ENCODE data around the gene RACK1.
A peak's percentile ranks its signal among the peaks of the same experiment; 100 is the strongest.

Gene RACK1

DNA sequence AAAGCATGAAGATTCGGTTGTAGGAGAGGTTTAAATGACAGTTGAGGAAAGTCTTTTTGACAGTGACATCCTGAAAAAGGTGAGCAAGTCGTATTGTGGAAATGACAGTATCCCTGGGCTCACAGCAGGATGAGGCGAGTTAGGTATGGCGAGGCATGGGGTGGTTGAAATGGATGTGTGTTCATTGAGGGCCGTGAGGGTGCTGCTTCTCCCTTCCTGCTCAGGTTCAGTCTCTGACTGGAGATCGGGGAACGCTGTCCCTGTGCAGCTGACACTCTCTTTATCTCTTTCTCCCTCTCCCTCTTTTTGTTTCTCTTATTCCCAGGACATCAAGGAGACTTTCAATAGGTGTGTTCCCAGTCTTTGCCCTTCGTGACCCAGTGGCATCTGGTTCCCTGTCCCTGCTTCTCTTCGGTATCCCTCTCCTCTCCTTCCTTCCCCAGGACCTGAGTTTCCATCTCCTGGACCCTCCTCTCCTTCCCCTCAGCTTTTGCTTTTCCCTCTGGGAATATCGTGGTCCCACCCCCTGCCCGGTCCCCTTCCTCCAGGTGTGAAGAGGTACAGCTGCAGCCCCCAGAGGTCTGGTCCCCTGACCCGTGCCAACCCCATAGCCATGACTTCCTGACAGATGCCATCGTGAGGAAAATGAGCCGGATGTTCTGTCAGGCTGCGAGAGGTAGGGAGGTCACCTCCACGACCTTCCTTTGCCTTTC is 10.5 kb downstream of the RACK1 start:
- no peaks in the 10 kb centered on the region for H3K9me3 Mint-ChIP-seq
- peak overlapping the region; percentile 40 for H3K27ac Mint-ChIP-seq
- ATAC-seq (ENCODE audit: low read depth) (no peak), DNase-seq (ENCODE audit: low spot score in 2 of 2) (no peak)
- peaks cover 38% of the 10 kb centered on the region for H3K36me3 Mint-ChIP-seq
- H3K4me3 Mint-ChIP-seq = no peak overlapping the region
- peaks cover 15% of the 10 kb centered on the region for H3K4me1 Mint-ChIP-seq
- no peaks in the 10 kb centered on the region for H3K27me3 Mint-ChIP-seq

DNA sequence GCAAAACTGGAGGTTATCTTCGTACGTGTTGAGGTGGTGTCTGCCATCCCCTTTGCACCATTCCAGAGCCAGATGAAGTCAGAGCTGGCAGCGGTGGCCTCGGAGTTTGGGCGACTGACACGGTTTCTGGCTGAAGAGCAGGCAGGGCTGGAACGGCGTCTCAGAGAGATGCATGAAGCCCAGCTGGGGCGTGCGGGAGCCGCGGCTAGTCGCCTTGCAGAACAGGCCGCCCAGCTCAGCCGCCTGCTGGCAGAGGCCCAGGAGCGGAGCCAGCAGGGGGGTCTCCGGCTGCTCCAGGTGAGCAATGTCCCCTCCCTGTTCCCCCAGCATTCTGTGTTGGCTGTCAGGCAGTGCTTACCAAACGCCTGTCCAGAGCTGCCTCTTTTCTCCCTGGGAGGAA is 11.1 kb downstream of the RACK1 start:
- H3K4me1 Mint-ChIP-seq = peaks cover 11% of the 10 kb centered on the region
- no peaks in the 10 kb centered on the region for H3K9me3 Mint-ChIP-seq
- H3K27ac Mint-ChIP-seq = no peak overlapping the region
- no peak for ATAC-seq (ENCODE audit: low read depth)
- H3K4me3 Mint-ChIP-seq = no peak overlapping the region
- H3K27me3 Mint-ChIP-seq = no peaks in the 10 kb centered on the region
- H3K36me3 Mint-ChIP-seq = peaks cover 31% of the 10 kb centered on the region
- DNase-seq (ENCODE audit: low spot score in 2 of 2) = no peak

DNA sequence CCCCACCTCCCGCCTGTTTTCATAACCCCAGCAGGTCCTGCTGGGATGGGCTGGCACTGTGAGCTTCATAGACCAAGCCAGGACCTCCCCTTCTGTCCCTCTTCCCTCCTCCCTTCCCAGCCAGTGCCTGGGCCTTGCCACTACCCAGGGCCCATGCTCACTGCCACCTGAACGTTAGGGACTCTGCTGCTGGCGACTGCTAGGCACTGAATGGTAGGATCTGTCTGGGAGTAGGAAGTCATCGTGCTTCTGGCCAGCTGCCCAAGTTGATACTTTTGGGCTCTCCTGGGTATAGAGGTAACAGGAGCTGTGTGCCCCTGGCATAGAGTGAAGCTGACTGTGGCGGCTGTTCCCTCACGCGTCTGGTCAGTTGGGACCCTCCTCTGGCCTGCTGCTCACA is 12.3 kb downstream of the RACK1 start:
- DNase-seq (ENCODE audit: low spot score in 2 of 2) = no peak
- Mint-ChIP-seq H3K4me1 (peaks cover 11% of the 10 kb centered on the region), H3K4me3 (no peak overlapping the region), H3K27me3 (no peaks in the 10 kb centered on the region), H3K27ac (no peak overlapping the region), H3K36me3 (peaks cover 29% of the 10 kb centered on the region), H3K9me3 (no peaks in the 10 kb centered on the region)
- ATAC-seq (ENCODE audit: low read depth) = no peak

DNA sequence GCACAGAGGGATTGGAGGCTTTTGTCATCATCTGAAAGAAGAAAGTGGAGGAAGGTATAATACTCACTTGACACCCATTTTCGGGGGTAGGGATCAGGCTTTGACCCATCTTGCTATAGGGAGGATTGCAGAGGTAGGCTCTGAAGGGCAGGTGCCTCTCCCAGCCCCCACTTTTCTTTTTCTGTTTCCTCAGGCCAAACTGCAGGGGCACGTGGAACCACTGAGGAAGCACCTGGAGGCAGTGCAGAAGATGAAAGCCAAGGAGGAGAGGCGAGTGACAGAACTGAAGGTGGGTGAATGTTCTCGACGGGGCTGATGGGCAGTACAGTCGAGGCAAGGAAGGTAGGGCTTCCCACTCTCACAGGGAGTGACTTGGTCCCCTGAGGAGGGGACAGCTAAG is 13.2 kb downstream of the RACK1 start:
- Mint-ChIP-seq H3K27me3 (no peaks in the 10 kb centered on the region), H3K4me1 (peaks cover 13% of the 10 kb centered on the region), H3K27ac (peak overlapping the region; percentile 67), H3K4me3 (no peak overlapping the region), H3K36me3 (peaks cover 28% of the 10 kb centered on the region), H3K9me3 (no peaks in the 10 kb centered on the region)
- ATAC-seq (ENCODE audit: low read depth) (no peak), DNase-seq (ENCODE audit: low spot score in 2 of 2) (no peak)

DNA sequence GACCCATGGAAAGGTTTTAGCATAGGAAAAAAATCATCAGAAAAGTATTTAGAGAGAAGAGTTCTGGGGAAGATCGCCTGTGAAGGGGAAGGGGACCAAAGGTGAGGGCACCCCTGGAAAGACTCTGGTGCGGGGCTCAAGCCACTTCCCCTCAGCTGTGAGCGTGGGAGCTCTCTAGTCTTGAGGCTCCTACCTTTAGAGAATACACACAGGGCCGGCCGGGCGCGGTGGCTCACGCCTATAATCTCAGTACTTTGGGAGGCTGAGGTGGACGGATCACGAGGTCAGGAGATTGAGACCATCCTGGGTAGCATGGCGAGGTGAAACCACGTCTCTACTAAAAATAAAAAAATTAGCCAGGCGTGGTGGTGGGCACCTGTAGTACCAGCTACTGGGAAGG is 13.7 kb downstream of the RACK1 start:
- no peak overlapping the region for H3K4me3 Mint-ChIP-seq
- H3K4me1 Mint-ChIP-seq = peaks cover 14% of the 10 kb centered on the region
- DNase-seq (ENCODE audit: low spot score in 2 of 2) (no peak), ATAC-seq (ENCODE audit: low read depth) (no peak)
- H3K27ac Mint-ChIP-seq = peak overlapping the region; percentile 67
- H3K36me3 Mint-ChIP-seq = peaks cover 26% of the 10 kb centered on the region
- no peaks in the 10 kb centered on the region for H3K27me3 Mint-ChIP-seq
- no peaks in the 10 kb centered on the region for H3K9me3 Mint-ChIP-seq

DNA sequence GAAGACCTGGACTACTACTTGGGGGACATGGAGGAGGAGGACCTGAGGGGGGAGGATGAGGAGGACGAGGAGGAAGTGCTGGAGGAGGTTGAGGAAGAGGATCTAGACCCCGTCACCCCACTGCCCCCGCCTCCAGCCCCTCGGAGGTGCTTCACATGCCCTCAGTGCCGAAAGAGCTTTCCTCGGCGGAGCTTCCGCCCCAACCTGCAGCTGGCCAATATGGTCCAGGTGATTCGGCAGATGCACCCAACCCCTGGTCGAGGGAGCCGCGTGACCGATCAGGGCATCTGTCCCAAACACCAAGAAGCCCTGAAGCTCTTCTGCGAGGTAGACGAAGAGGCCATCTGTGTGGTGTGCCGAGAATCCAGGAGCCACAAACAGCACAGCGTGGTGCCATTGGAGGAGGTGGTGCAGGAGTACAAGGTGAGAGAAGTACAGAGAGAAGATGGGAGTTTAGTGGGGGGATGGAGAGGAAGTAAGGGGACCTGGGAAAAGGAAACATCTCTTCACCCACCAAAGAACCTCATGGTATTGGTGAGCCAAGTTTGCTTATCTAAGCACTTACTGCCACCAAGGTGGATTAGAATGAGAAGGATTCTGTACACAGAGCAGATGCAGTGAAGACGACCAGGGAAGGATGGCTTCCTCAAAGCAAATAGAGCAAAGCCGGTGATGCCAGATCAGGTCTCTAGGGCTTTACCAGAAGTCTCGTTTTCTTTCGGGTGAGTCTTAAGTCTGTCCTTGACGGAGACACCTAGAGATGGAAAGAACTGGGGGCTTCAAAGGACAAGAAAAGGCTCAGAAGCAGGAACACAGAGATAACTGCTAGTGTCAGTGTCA is 19.1 kb downstream of the RACK1 start:
- peaks cover 34% of the 10 kb centered on the region for H3K4me1 Mint-ChIP-seq
- peak overlapping the region; percentile 97 for H3K4me3 Mint-ChIP-seq
- ATAC-seq (ENCODE audit: low read depth) = peak; percentile 3
- peak overlapping the region; percentile 96 for H3K27ac Mint-ChIP-seq
- peaks cover 5% of the 10 kb centered on the region for H3K36me3 Mint-ChIP-seq
- no peaks in the 10 kb centered on the region for H3K27me3 Mint-ChIP-seq
- DNase-seq (ENCODE audit: low spot score in 2 of 2) = no peak
- no peaks in the 10 kb centered on the region for H3K9me3 Mint-ChIP-seq

DNA sequence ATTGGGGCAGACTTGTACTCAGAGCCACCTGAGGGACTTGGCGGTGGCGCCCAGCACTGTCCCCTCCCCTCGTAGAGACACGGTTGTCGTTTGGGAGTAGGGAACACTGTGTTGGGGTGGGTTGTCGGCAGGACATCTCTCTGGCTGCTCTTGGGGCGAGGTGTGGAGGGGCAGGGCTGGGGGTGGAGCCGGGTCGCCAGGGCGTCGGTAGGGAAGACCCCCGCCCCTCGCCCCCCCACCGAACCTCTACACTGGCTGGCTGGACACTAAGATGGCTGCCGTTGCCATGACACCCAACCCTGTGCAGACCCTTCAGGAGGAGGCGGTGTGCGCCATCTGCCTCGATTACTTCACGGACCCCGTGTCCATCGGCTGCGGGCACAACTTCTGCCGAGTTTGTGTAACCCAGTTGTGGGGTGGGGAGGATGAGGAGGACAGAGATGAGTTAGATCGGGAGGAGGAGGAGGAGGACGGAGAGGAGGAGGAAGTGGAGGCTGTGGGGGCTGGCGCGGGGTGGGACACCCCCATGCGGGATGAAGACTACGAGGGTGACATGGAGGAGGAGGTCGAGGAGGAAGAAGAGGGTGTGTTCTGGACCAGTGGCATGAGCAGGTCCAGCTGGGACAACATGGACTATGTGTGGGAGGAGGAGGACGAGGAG is 19.8 kb downstream of the RACK1 start:
- H3K27me3 Mint-ChIP-seq = no peaks in the 10 kb centered on the region
- ATAC-seq (ENCODE audit: low read depth) (no peak), DNase-seq (ENCODE audit: low spot score in 2 of 2) (peak in 1 of 2 donors; percentile 57)
- H3K27ac Mint-ChIP-seq = peak overlapping the region; percentile 96
- H3K4me3 Mint-ChIP-seq = peak overlapping the region; percentile 97
- H3K9me3 Mint-ChIP-seq = no peaks in the 10 kb centered on the region
- H3K4me1 Mint-ChIP-seq = peaks cover 29% of the 10 kb centered on the region
- H3K36me3 Mint-ChIP-seq = peaks cover 2% of the 10 kb centered on the region

DNA sequence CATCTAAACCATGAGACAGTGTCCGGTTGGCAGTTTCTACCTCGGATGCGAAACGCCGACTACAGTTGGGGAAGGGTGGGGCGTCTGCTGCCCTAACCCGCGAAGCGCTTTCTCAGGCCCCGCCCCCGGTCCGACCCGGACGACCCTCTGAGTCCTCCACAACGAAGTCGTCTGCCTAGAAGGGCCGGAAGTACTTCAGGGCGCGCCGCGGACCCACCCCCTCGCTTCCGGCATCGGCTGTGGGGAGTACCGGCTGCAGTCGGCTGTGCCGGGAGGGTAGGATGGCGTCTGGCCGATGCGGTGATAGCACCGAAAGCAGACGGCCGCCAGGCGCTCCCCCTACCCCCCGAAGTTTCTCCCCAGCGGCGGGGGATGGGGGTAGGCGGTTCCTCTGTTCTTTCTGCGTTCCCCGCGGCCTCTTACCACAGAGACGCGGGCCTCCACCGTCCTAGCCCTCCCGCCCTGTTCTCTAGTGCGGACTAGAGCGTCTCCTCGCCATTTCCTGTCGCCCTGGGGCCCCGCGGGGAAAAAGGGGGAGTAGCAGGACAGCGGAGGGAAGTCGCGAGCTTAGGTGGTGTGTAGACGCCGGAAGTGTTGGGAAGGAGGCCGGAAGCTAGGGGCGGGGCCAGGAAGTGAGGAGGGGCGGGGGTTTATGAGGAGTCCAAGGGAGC is 20.5 kb downstream of the RACK1 start, which contains the start of gene TRIM41:
Gene TRIM41, plus strand, starts transcription at position 224 of the 671 bp plus-strand sequence. CDS start 719 bp downstream, outside the sequence.
- peak within 1 kb of the TSS; percentile 96 for H3K27ac Mint-ChIP-seq
- no peaks in the 10 kb centered on the region for H3K27me3 Mint-ChIP-seq
- no peaks in the 10 kb centered on the region for H3K9me3 Mint-ChIP-seq
- peak within 1 kb of the TSS; percentile 97 for H3K4me3 Mint-ChIP-seq
- H3K36me3 Mint-ChIP-seq = peaks cover 2% of the 10 kb centered on the region
- peaks cover 31% of the 10 kb centered on the region for H3K4me1 Mint-ChIP-seq
- ATAC-seq (ENCODE audit: low read depth) (peak; percentile 71), DNase-seq (ENCODE audit: low spot score in 2 of 2) (peak; percentile 96 to 99)

DNA sequence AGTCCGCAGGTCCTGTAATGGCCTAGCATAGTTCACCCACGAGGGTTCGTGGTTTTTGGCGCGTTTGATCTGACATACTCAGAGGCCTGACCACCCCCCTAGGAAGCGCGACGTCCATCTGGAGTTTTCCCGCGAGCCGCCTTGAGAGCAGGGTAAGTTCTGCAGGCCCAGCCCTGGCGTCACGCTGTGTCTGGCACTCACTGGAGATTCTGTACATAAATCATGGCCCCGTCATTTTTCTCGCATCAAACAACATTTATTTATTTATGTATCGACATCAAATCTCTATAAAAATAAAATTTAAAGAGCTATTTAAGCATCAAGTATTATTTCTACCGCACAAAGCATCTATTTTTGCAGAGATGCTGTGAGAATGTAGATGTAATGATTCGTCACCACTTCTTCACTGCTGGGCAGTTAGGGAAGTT is 21.1 kb downstream of the RACK1 start:
- Mint-ChIP-seq H3K27me3 (no peaks in the 10 kb centered on the region), H3K4me1 (peaks cover 34% of the 10 kb centered on the region), H3K4me3 (peak overlapping the region; percentile 97), H3K9me3 (no peaks in the 10 kb centered on the region), H3K27ac (peak overlapping the region; percentile 96), H3K36me3 (peaks cover 2% of the 10 kb centered on the region)
- DNase-seq (ENCODE audit: low spot score in 2 of 2) (no peak), ATAC-seq (ENCODE audit: low read depth) (no peak)

DNA sequence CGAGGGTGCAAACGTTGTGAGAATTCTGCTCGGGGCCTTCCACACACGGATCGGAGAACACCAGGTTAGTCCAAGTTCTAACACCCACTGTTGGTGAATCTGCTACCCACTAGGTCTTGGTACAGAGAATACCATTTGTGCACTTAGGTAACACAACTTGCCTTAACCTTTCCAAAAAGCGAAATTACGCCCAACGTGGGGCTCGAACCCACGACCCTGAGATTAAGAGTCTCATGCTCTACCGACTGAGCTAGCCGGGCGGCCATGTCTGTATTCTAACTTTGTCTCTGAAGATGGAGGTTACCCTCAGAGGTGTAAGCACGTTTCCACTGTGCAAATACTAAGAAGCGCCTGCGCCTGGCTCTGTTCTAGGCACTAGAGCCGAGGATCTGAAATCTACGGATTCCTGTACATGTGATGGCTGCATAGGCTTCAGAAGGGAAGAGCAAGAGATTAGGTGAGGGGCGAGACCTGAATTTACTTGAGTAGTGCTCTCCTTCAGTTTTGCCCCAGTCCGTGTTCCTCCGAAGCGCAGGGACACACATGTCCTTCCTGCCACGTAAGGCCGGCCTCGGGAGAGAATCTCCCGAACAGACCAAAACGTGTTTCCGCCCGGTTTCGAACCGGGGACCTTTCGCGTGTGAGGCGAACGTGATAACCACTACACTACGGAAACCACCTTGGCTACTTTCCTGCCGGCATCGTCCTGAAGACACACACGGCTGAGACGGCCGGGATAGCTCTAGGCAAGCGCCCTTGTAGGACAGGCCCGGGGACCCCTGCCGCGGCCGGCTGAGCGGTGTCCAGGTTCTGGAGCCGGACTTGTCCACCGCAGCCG is 21.7 kb downstream of the RACK1 start:
- Mint-ChIP-seq H3K4me3 (peak overlapping the region; percentile 97), H3K9me3 (no peaks in the 10 kb centered on the region), H3K4me1 (peaks cover 35% of the 10 kb centered on the region), H3K27ac (peak overlapping the region; percentile 96), H3K27me3 (no peaks in the 10 kb centered on the region), H3K36me3 (peaks cover 1% of the 10 kb centered on the region)
- peak; percentile 25 for ATAC-seq (ENCODE audit: low read depth)
- DNase-seq (ENCODE audit: low spot score in 2 of 2) = peak; percentile 99 to 100

DNA sequence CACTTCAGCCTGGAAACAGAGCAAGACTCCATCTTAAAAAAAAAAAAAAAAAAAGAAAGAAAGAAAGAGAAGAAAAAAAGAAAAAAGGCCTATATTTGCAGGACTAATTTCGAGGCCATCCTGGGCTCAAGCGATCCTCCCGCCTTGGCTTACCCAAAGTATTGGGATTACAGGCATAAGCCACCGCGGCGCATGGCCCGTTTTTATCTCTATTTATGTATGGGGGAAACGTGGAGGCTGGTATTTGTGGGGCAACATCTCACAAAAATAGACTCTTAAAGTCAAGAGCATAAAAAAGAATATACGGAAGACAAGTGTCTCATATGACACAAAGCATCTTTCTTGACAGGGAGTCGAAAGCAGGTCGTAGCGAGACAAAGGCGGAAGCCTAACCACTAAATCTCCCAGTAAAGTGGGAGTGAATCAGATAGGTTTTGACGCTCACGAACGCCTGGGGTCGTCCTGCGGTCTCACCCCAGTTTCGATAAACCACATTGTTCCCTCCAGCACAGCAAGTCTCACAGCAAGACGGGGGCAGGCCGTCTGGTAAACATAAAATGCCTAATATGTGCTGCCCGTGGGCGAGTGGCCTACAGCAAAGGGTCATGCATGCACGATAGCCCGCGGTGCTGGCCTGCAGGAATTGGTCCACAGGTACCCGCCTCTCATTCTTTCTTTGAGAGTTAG is 22.5 kb downstream of the RACK1 start:
- Mint-ChIP-seq H3K27me3 (no peaks in the 10 kb centered on the region), H3K9me3 (no peaks in the 10 kb centered on the region), H3K4me3 (peak overlapping the region; percentile 97), H3K36me3 (no peaks in the 10 kb centered on the region), H3K27ac (peak overlapping the region; percentile 96), H3K4me1 (peaks cover 38% of the 10 kb centered on the region)
- DNase-seq (ENCODE audit: low spot score in 2 of 2) (no peak), ATAC-seq (ENCODE audit: low read depth) (no peak)

DNA sequence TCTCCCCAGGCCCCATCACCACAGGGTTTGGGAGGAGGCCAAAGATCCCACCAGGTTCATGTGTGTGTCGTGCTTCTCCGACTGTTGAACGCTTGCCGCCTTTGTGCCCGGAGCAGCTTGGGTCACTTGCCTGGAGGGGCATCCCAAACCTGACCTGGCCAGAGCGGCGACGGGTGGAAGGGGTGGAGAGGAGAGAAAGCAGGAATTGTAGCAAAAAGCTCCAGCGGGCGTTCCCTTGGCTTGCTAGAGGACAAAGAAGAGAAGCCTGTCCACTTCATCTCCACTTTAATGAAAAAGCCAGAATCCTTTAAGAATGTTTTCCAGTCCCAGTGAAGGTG is 23.6 kb downstream of the RACK1 start:
- no peaks in the 10 kb centered on the region for H3K9me3 Mint-ChIP-seq
- no peaks in the 10 kb centered on the region for H3K36me3 Mint-ChIP-seq
- ATAC-seq (ENCODE audit: low read depth) (no peak), DNase-seq (ENCODE audit: low spot score in 2 of 2) (no peak)
- no peak overlapping the region for H3K4me3 Mint-ChIP-seq
- no peaks in the 10 kb centered on the region for H3K27me3 Mint-ChIP-seq
- peak overlapping the region; percentile 83 for H3K27ac Mint-ChIP-seq
- peaks cover 37% of the 10 kb centered on the region for H3K4me1 Mint-ChIP-seq

Measured in memory B cell (primary cell).